ENCODE results near the gene NCAM1. TPM values are rescaled to one million over a fixed set of nuclear protein-coding genes. Genes with fewer than 3 reads are reported as not detected.

The NCAM1 gene
- total RNA-seq, 1 experiment from 2014 or later = 0.95 TPM

DNA sequence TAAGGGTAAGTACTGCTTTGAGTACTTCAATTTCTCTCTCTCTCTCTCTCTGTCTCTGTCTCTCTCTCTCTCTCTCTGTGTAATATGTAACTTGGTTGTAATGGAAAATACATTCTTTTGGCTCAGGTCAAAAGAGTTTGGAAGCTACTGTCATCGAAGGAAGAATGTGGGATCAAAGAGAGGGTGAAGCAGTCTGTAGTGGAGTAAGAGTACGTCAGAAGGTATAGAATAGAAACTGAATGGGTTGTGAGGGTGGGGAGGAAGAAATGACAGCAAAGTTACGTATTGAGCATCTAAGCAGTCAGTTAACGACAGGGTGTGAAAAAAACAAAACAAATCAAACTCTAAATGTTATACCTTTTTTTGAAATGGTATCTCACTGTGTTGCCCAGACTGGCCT is 10.0 kb downstream of the NCAM1 start:
- Histone ChIP-seq H3K36me3 (ENCODE audit: control insufficient read depth, insufficient read depth, low read length) (no peaks in the 10 kb centered on the region), H3K4me3 (ENCODE audit: low read depth, low read length) (no peak overlapping the region), H3K27me3 (replicated peaks; ENCODE audit: control insufficient read depth, insufficient read depth, low read length) (no peaks in the 10 kb centered on the region), H3K9me3 (no peaks in the 10 kb centered on the region), H3K4me1 (no peaks in the 10 kb centered on the region)
- Mint-ChIP-seq H3K4me3 (ENCODE audit: unreplicated experiment) (no peak overlapping the region), H3K9me3 (ENCODE audit: unreplicated experiment) (no peaks in the 10 kb centered on the region), H3K36me3 (ENCODE audit: insufficient read depth, unreplicated experiment) (no peaks in the 10 kb centered on the region), H3K27ac (ENCODE audit: unreplicated experiment) (no peak overlapping the region), H3K27me3 (ENCODE audit: insufficient read depth, unreplicated experiment) (peaks cover 28% of the 10 kb centered on the region), H3K4me1 (ENCODE audit: low read depth, unreplicated experiment) (no peaks in the 10 kb centered on the region)
- intact Hi-C loops (cut with micrococcal nuclease; ENCODE audit: unreplicated experiment) = no loop called here
- DNase-seq = no peak
- ChIA-PET CTCF (no interaction called here), POLR2A (interaction anchor here (0.5 kb wide), 1 partner anchor 213 kb away, joined by 3 read pairs; no protein-coding TSS in a partner anchor)
- no peak for TF ChIP-seq CTCF (IDR thresholded peaks at IDR 0.05; ENCODE audit: insufficient read depth in 1 of 2, low read depth in 1 of 2, low read length in 1 of 2, severe bottlenecking in 1 of 2, unreplicated experiment in 1 of 2)
- no TSS peak for BruUV-seq (replicated peaks)

DNA sequence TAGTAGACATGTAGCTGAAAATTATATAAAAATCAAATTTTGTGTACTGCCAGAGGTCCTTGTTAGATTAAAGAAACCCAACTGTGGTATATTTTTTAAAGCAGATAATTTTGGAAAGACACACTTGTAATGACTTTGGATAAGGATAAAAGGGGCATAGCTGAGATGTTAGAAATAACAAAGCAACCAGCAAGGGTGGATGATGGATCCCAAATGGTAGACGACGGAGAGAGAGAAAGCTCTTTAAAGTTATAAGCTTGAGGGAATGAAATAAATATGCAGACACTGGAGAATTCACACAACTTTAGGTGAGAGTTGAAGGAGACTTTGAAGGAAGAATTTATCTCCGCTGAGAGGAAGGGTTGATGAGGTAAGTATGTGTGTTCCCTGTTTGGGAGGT is 10.6 kb downstream of the NCAM1 start:
- no peaks in the 10 kb centered on the region for H3K4me1 ChIP-seq
- BruUV-seq (replicated peaks) = no TSS peak
- no peak overlapping the region for H3K27ac Mint-ChIP-seq (ENCODE audit: unreplicated experiment)
- no peaks in the 10 kb centered on the region for H3K9me3 ChIP-seq
- peaks cover 31% of the 10 kb centered on the region for H3K27me3 Mint-ChIP-seq (ENCODE audit: insufficient read depth, unreplicated experiment)
- ChIA-PET CTCF (no interaction called here), POLR2A (interaction anchor here (0.5 kb wide), 1 partner anchor 212 kb away, joined by 3 read pairs; no protein-coding TSS in a partner anchor)
- H3K27me3 ChIP-seq (replicated peaks; ENCODE audit: control insufficient read depth, insufficient read depth, low read length) = no peaks in the 10 kb centered on the region
- intact Hi-C loops (cut with micrococcal nuclease; ENCODE audit: unreplicated experiment) = no loop called here
- H3K4me3 ChIP-seq (ENCODE audit: low read depth, low read length) = no peak overlapping the region
- no peak for DNase-seq
- H3K9me3 Mint-ChIP-seq (ENCODE audit: unreplicated experiment) = no peaks in the 10 kb centered on the region
- no peak overlapping the region for H3K4me3 Mint-ChIP-seq (ENCODE audit: unreplicated experiment)
- no peaks in the 10 kb centered on the region for H3K36me3 ChIP-seq (ENCODE audit: control insufficient read depth, insufficient read depth, low read length)
- no peaks in the 10 kb centered on the region for H3K4me1 Mint-ChIP-seq (ENCODE audit: low read depth, unreplicated experiment)
- no peak for TF ChIP-seq CTCF (IDR thresholded peaks at IDR 0.05; ENCODE audit: insufficient read depth in 1 of 2, low read depth in 1 of 2, low read length in 1 of 2, severe bottlenecking in 1 of 2, unreplicated experiment in 1 of 2)
- H3K36me3 Mint-ChIP-seq (ENCODE audit: insufficient read depth, unreplicated experiment) = no peaks in the 10 kb centered on the region

GRCh38 chr11:112972399-112973145 is 11.4 kb downstream of the NCAM1 start:
- Mint-ChIP-seq H3K4me3 (ENCODE audit: unreplicated experiment) (no peak overlapping the region), H3K27me3 (ENCODE audit: insufficient read depth, unreplicated experiment) (peaks cover 27% of the 10 kb centered on the region), H3K4me1 (ENCODE audit: low read depth, unreplicated experiment) (no peaks in the 10 kb centered on the region), H3K36me3 (ENCODE audit: insufficient read depth, unreplicated experiment) (no peaks in the 10 kb centered on the region), H3K9me3 (ENCODE audit: unreplicated experiment) (no peaks in the 10 kb centered on the region), H3K27ac (ENCODE audit: unreplicated experiment) (no peak overlapping the region)
- Histone ChIP-seq H3K9me3 (no peaks in the 10 kb centered on the region), H3K27me3 (replicated peaks; ENCODE audit: control insufficient read depth, insufficient read depth, low read length) (no peaks in the 10 kb centered on the region), H3K4me1 (no peaks in the 10 kb centered on the region), H3K4me3 (ENCODE audit: low read depth, low read length) (no peak overlapping the region), H3K36me3 (ENCODE audit: control insufficient read depth, insufficient read depth, low read length) (no peaks in the 10 kb centered on the region)
- ChIA-PET CTCF (no interaction called here), POLR2A (no interaction called here)
- intact Hi-C loops (cut with micrococcal nuclease; ENCODE audit: unreplicated experiment) = no loop called here
- no peak for DNase-seq
- TF ChIP-seq CTCF (IDR thresholded peaks at IDR 0.05; ENCODE audit: insufficient read depth in 1 of 2, low read depth in 1 of 2, low read length in 1 of 2, severe bottlenecking in 1 of 2, unreplicated experiment in 1 of 2) = no peak
- no TSS peak for BruUV-seq (replicated peaks)
